Heart left ventricle (tissue), 16 donors: ENCODE results near the gene IL1RAPL1. TPM values are rescaled to one million over a fixed set of nuclear protein-coding genes. Genes with fewer than 3 reads are reported as not detected.

Experiments used
- ATAC-seq, 4 donors: fragments of 200-7000 bp; cut with Tn5 transposase; one replicate each; pipeline ENCODE4 v1.9.1; 2020 to 2022; ENCODE audit warnings: moderate library complexity in 4 of 4, mild to moderate bottlenecking in 3 of 4, moderate number of reproducible peaks in 1 of 4
- DNase-seq, 5 donors: peaks; one replicate each; pipeline ENCODE4 v3.0.0-alpha.2; 2020
- H3K27ac ChIP-seq, 12 donors: fragments of 200-600 bp; sonication (generic) in 4 of 12; one replicate each; pipeline versions ENCODE4 v1.5.0 to v1.8.0; 2016 to 2022; ENCODE audit warnings: mild to moderate bottlenecking in 2 of 12
- H3K27me3 ChIP-seq, 9 donors: fragments of 200-600 bp; sonication (generic) in 2 of 9; one replicate each; pipeline versions ENCODE4 v1.5.1 to v1.8.0; 2016 to 2022; ENCODE audit warnings: mild to moderate bottlenecking in 3 of 9
- H3K36me3 ChIP-seq, 9 donors: fragments of 200-600 bp; sonication (generic) in 2 of 9; one replicate each; pipeline versions ENCODE4 v1.5.0 to v1.8.0; 2018 to 2022; ENCODE audit warnings: mild to moderate bottlenecking in 2 of 9
- H3K4me1 ChIP-seq, 12 donors: fragments of 200-600 bp; sonication (generic) in 4 of 12; one replicate each; pipeline versions ENCODE4 v1.5.0 to v1.8.0; 2016 to 2022; ENCODE audit warnings: mild to moderate bottlenecking in 3 of 12
- H3K4me3 ChIP-seq, 12 donors: fragments of 200-600 bp; sonication (generic) in 4 of 12; one replicate each; pipeline versions ENCODE4 v1.5.0 to v1.8.0; 2017 to 2022; ENCODE audit warnings: mild to moderate bottlenecking in 9 of 12, moderate library complexity in 4 of 12
- H3K9me3 ChIP-seq, 12 donors: fragments of 200-600 bp; sonication (generic) in 4 of 12; one replicate each; pipeline versions ENCODE4 v1.5.0 to v1.8.0; 2016 to 2022; ENCODE audit warnings: mild to moderate bottlenecking in 1 of 12
- POLR2A ChIP-seq, 2 donors: fragments of 450-650 bp; IDR thresholded peaks; one replicate each; pipeline ENCODE4 v1.6.1; 2017; ENCODE audit warnings: antibody characterized with exemption in 2 of 2, mild to moderate bottlenecking in 2 of 2, moderate library complexity in 2 of 2
- WGBS, 4 donors: extraction: QIAGEN DNeasy Blood & Tissue Kit in 2 of 4; methylation state at CpG; one replicate each; pipeline versions ENCODE4 v1.1.5 to v1.1.7; 2013 to 2018; 5-methylcytosine and 5-hydroxymethylcytosine counted together
- intact Hi-C, 10 donors: fragments of 100-400 bp; cut with DNase I; formaldehyde crosslinking; loops; one replicate each; pipeline versions ENCODE4 v1.11.1 to v1.14.2; 2022
- polyA plus RNA-seq, 2 donors: library from polyadenylated mRNA; stranded (reverse); fragments of 200-250 nt; gene quantifications; one replicate each; pipeline ENCODE4 v1.2.3, GENCODE V29; 2013
- total RNA-seq, 9 donors: library from RNA; depleted of rRNA in 2 of 9; stranded (reverse); fragments of >200 nt in 2 of 9; fragmentation: NEBNext Ultra II Directional in 3 of 9; extraction: Animal tissue kit (Norgen Biotek cat#: 25700) in 3 of 9; gene quantifications; one replicate each; pipeline versions ENCODE4 v1.1.0 to v1.2.4, GENCODE V29; 2016 to 2023
- TF ChIP-seq, protein P1 (sequence below), 12 donors: fragments of 200-600 bp; sonication (generic) in 4 of 12; IDR thresholded peaks; one replicate each; pipeline versions ENCODE4 v1.5.0 to v1.8.0; 2018 to 2022; ENCODE audit warnings: antibody characterized with exemption in 12 of 12, mild to moderate bottlenecking in 5 of 12
- donor health status: ischemic (EF 13 %, LVEDD 7.1; RV severe dilation, severe dysfunction).
- donor health status: healthy with polysubstance abuse.
- donor health status: DM: no; HTN: yes; CAD: no.
- donor health status: DM: no; HTN: no; CAD: no.
- donor health status: ischemic (EF 25% LVEDD 6.9; RV normal size, moderate dysfunction).
- donor health status: ischemic (EF 25% LVEDD 5.7; RV mildly dilated, moderate dysfunction).
- donor health status: healthy.
- donor health status: DM: yes; HTN: yes; CAD: no.
- donor health status: ischemic (EF 35%, LVEDD 5.7; RV mildly dilated, moderate dysfunction).
- donor health status: nonischemic (EF 11% LVEDD 7.7; RV severe dilation, severe dysfunction).
- donor health status: DM: yes; HTN: yes; CAD: no.
- donor health status: PGD.
- donor health status: ischemic (EF 29% LVEDD 5.4; RV normal size, mild dysfunction).
- donor health status: nonischemic (EF 23%, LVEDD 6.1; RV moderate dilation, normal function).

Gene IL1RAPL1
- total and polyA plus RNA-seq, 11 donors: 0.42 to 4.7 (median 2.3) TPM

GRCh38 chrX:28802625-28803024, 215.4 kb downstream of the IL1RAPL1 start:
- intact Hi-C loops: no loop called here
- ATAC-seq (no peak), DNase-seq (no peak)
- 64 to 88% (median 72%) methylated on average over 1 of the region's 1 CpG for WGBS, 4 donors
- Histone ChIP-seq H3K4me1 (no peaks in the 10 kb centered on the region), H3K4me3 (no peak overlapping the region), H3K9me3 (no peaks in the 10 kb centered on the region), H3K27ac (no peak overlapping the region), H3K36me3 (no peaks in the 10 kb centered on the region), H3K27me3 (no peaks in the 10 kb centered on the region)
- TF ChIP-seq POLR2A (IDR thresholded peaks at IDR 0.05): no peak
- TF ChIP-seq, protein P1, sequence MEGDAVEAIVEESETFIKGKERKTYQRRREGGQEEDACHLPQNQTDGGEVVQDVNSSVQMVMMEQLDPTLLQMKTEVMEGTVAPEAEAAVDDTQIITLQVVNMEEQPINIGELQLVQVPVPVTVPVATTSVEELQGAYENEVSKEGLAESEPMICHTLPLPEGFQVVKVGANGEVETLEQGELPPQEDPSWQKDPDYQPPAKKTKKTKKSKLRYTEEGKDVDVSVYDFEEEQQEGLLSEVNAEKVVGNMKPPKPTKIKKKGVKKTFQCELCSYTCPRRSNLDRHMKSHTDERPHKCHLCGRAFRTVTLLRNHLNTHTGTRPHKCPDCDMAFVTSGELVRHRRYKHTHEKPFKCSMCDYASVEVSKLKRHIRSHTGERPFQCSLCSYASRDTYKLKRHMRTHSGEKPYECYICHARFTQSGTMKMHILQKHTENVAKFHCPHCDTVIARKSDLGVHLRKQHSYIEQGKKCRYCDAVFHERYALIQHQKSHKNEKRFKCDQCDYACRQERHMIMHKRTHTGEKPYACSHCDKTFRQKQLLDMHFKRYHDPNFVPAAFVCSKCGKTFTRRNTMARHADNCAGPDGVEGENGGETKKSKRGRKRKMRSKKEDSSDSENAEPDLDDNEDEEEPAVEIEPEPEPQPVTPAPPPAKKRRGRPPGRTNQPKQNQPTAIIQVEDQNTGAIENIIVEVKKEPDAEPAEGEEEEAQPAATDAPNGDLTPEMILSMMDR (IDR thresholded peaks at IDR 0.05): peak in 1 of 12 donors; percentile 7

DNA sequence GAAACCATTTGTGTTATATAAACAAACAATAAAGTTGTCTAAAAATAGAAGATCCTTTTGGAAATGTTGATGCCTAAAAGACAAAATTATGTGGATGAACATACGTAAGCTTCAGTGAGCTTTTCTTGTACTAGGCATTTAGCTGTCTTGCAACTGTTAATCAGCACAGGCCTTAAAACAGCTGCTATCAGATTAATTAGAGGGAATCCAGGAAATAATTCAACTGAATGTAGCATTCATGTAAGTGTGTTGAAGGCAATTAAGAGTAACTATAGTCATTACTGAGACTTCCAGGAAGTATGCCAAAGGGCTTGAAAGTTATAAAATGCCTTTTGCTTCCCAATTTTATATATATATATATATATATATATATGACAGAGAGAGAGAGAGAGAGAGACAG, 248.7 kb downstream of the IL1RAPL1 start:
- TF ChIP-seq, protein P1 (IDR thresholded peaks at IDR 0.05): no peak
- no peak for TF ChIP-seq POLR2A (IDR thresholded peaks at IDR 0.05)
- Histone ChIP-seq H3K27ac (no peak overlapping the region), H3K27me3 (no peaks in the 10 kb centered on the region), H3K4me1 (no peaks in the 10 kb centered on the region), H3K36me3 (no peaks in the 10 kb centered on the region), H3K4me3 (no peak overlapping the region), H3K9me3 (no peaks in the 10 kb centered on the region)
- DNase-seq (no peak), ATAC-seq (no peak)
- intact Hi-C loops: no loop called here
- 31 to 64% (median 50%) methylated on average over 1 of the region's 1 CpG for WGBS, 4 donors

DNA sequence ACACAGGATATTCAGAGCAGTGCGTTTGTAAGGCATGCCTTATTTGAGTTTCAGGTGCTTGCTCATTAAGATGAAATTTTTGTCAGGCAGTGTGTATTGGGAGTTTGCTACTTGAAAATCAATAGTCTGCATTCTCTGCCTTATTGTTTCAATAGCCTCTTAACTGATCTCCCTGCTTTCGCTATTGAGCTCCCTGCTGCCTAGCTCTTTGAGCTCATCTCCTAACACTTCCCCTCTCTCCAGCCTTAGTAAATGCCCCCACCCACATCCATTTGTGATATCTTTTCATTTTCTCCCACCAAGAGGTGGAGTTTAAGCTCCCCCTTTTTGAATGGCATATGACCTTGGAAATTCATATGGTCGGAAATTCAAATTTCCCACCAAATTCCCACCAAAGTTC, 256.6 kb downstream of the IL1RAPL1 start:
- DNase-seq (no peak), ATAC-seq (no peak)
- intact Hi-C loops: loop anchor here in 2 of 10 donors (10.0 kb wide), 2 partner anchors 229 to 239 kb away; no protein-coding TSS in a partner anchor
- no peaks in the 10 kb centered on the region for H3K27me3 ChIP-seq
- 61 to 88% (median 73%) methylated on average over 3 of the region's 3 CpGs for WGBS, 4 donors
- no peak overlapping the region for H3K4me3 ChIP-seq
- H3K36me3 ChIP-seq: no peaks in the 10 kb centered on the region
- TF ChIP-seq, protein P1 (IDR thresholded peaks at IDR 0.05): no peak
- TF ChIP-seq POLR2A (IDR thresholded peaks at IDR 0.05): no peak
- H3K27ac ChIP-seq: no peak overlapping the region
- H3K4me1 ChIP-seq: no peaks in the 10 kb centered on the region
- H3K9me3 ChIP-seq: no peaks in the 10 kb centered on the region

DNA sequence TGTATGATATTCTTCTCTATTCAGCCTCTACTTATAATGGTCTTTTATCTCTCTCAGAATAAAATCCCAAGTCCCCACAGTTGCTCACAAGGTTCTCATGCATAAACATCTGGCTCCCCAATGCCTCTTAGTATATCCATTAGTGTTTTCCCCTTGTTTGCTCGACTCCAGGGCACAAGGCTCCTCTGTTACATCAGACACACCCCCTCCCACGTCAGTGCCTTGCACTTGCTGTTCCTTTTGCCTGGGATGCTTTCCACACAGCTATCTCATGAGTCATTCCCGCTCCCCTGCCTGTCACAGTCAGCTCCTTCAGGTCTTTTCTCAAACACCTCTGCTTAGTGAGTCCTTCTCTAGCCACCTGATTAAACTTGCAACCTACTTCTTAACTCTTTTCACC, 260.2 kb downstream of the IL1RAPL1 start:
- Histone ChIP-seq H3K4me1 (peaks cover 0 to 2% (median 0%) of the 10 kb centered on the region in 12 donors), H3K27me3 (no peaks in the 10 kb centered on the region), H3K9me3 (no peaks in the 10 kb centered on the region), H3K27ac (peak overlapping the region in 4 of 12 donors; percentile 2 to 41 (median 20)), H3K4me3 (peak overlapping the region in 1 of 12 donors; percentile 25), H3K36me3 (no peaks in the 10 kb centered on the region)
- peak; percentile 72 to 92 (median 83) for ATAC-seq
- DNase-seq: peak in 4 of 5 donors; percentile 15 to 85 (median 29)
- WGBS, 4 donors: 18 to 36% (median 25%) methylated on average over 3 of the region's 3 CpGs
- intact Hi-C loops: loop anchor here in 3 of 10 donors (5.0 to 10.0 kb wide), 3 partner anchors 233 to 243 kb away; no protein-coding TSS in a partner anchor
- TF ChIP-seq, protein P1 (IDR thresholded peaks at IDR 0.05): no peak
- no peak for TF ChIP-seq POLR2A (IDR thresholded peaks at IDR 0.05)
